Kidney (tissue), 14 donors: Measurements from ENCODE around the gene TINAGL1. TPM values are rescaled to one million over a fixed set of nuclear protein-coding genes. Genes with fewer than 3 reads are reported as not detected.
A peak's percentile ranks its signal among the peaks of the same experiment; 100 is the strongest.

Experiments
- DNase-seq, 5 donors: peaks; one replicate each; pipeline ENCODE4 v3.0.0-alpha.2; 2013 to 2020
- FAIRE-seq: peaks from 2 replicates; lab custom pipeline; 2012; peaks lifted over from hg19 to GRCh38; lab: Jason Lieb, UNC
- H3K27ac ChIP-seq, 2 donors: one replicate each; pipeline ENCODE4 v1.7.0; 2013; ENCODE audit warnings: low read depth in 2 of 2, low read length in 2 of 2, inconsistent platforms in 1 of 2
- H3K27me3 ChIP-seq: one replicate; pipeline ENCODE4 v1.7.1; 2013; ENCODE audit warnings: low read length, inconsistent platforms; ENCODE audit not compliant: control insufficient read depth, insufficient read depth
- H3K36me3 ChIP-seq, 3 donors: one replicate each; pipeline versions ENCODE4 v1.7.0 to v1.7.1; 2013; ENCODE audit warnings: low read length in 3 of 3, control low read depth in 1 of 3, inconsistent platforms in 1 of 3; ENCODE audit not compliant: insufficient read depth in 3 of 3, control insufficient read depth in 2 of 3
- H3K4me1 ChIP-seq, 3 donors: one replicate each; pipeline versions ENCODE4 v1.7.0 to v1.7.1; 2013; ENCODE audit warnings: low read length in 3 of 3, inconsistent platforms in 1 of 3, low read depth in 1 of 3; ENCODE audit not compliant: control insufficient read depth in 2 of 3, insufficient read depth in 2 of 3
- H3K4me3 ChIP-seq, 3 donors: one replicate each; pipeline versions ENCODE4 v1.7.0 to v1.8.1; 2013; ENCODE audit warnings: low read length in 3 of 3, control low read depth in 1 of 3, inconsistent platforms in 1 of 3
- H3K9ac ChIP-seq, 3 donors: one replicate each; pipeline versions ENCODE4 v1.7.0 to v1.7.1; 2013; ENCODE audit warnings: low read length in 3 of 3, control low read depth in 1 of 3, inconsistent platforms in 1 of 3
- H3K9me3 ChIP-seq, 3 donors: one replicate each; pipeline versions ENCODE4 v1.7.0 to v1.7.1; 2013; ENCODE audit warnings: low read length in 3 of 3, control low read depth in 1 of 3, inconsistent platforms in 1 of 3; ENCODE audit not compliant: control insufficient read depth in 2 of 3, insufficient read depth in 1 of 3
- intact Hi-C: fragments of 100-400 bp; cut with DNase I; formaldehyde crosslinking; loops from one replicate; pipeline ENCODE4 v1.11.1; 2022
- polyA plus RNA-seq: library from polyadenylated mRNA; stranded (reverse); fragments of 350-450 nt; fragmentation: Illumina TruSeq; extraction: RNeasy Lipid Tissue Mini Kit (QIAGEN cat#74804); gene quantifications from one replicate; pipeline ENCODE4 v1.2.3, GENCODE V29; 2014; ENCODE audit warnings: low read depth, low replicate concordance; ENCODE audit not compliant: insufficient read depth
- total RNA-seq: library from RNA; stranded (reverse); fragmentation: NEBNext Ultra II Directional; extraction: Animal tissue kit (Norgen Biotek cat#: 25700); gene quantifications from one replicate; pipeline ENCODE4 v1.2.1, GENCODE V29; 2021
- TF ChIP-seq, protein P1 (sequence below): IDR thresholded peaks from 3 replicates; pipeline ENCODE4 v1.5.1; 2012; ENCODE audit warnings: mild to moderate bottlenecking, moderate library complexity, borderline replicate concordance; ENCODE audit not compliant: insufficient read depth; ENCODE audit errors: extremely low read depth
- donor health status: control.
- donor health status: control.
- donor health status: control.
- donor health status: control.
- donor health status: control.
- donor health status: DM: yes; HTN: yes; CAD: no.
- donor health status: Normal renal cell carcinoma (clear cell type).

The TINAGL1 gene
- total and polyA plus RNA-seq, 2 donors from 2014 or later = 171 to 246 TPM

DNA sequence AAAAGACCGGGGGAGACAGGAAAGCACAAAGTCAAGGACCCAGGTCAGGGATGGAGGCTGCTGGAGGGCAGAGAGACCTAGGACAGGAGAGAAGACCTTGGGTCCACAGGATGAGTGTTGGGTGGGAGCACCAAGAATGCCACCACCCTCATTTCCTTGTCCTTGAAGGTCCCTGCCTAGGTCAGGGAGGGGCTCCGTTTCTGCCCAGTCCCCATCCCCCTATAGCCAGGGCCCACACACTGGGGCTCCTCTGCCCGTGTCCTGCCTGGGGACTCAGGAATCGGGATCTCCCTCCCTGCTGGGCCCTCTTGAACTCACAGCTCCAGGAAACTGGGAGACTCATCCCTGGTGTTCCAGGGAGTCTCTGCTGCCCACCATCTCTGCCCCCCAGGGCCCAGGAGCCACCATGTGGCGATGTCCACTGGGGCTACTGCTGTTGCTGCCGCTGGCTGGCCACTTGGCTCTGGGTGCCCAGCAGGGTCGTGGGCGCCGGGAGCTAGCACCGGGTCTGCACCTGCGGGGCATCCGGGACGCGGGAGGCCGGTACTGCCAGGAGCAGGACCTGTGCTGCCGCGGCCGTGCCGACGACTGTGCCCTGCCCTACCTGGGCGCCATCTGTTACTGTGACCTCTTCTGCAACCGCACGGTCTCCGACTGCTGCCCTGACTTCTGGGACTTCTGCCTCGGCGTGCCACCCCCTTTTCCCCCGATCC lies 584 bp downstream of the TINAGL1 start:
- Histone ChIP-seq H3K27me3 (no peaks in the 10 kb centered on the region), H3K9ac (peak overlapping the region; percentile 27 to 98 (median 92)), H3K9me3 (no peaks in the 10 kb centered on the region), H3K27ac (peak overlapping the region; percentile 92 to 97), H3K36me3 (no peaks in the 10 kb centered on the region), H3K4me1 (peaks cover 3 to 49% (median 45%) of the 10 kb centered on the region in 3 donors), H3K4me3 (peak overlapping the region; percentile 67 to 97 (median 89))
- TF ChIP-seq, protein P1, sequence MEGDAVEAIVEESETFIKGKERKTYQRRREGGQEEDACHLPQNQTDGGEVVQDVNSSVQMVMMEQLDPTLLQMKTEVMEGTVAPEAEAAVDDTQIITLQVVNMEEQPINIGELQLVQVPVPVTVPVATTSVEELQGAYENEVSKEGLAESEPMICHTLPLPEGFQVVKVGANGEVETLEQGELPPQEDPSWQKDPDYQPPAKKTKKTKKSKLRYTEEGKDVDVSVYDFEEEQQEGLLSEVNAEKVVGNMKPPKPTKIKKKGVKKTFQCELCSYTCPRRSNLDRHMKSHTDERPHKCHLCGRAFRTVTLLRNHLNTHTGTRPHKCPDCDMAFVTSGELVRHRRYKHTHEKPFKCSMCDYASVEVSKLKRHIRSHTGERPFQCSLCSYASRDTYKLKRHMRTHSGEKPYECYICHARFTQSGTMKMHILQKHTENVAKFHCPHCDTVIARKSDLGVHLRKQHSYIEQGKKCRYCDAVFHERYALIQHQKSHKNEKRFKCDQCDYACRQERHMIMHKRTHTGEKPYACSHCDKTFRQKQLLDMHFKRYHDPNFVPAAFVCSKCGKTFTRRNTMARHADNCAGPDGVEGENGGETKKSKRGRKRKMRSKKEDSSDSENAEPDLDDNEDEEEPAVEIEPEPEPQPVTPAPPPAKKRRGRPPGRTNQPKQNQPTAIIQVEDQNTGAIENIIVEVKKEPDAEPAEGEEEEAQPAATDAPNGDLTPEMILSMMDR = no peak
- no peak for FAIRE-seq
- intact Hi-C loops = no loop called here
- DNase-seq = peak in 1 of 5 donors; percentile 78

DNA sequence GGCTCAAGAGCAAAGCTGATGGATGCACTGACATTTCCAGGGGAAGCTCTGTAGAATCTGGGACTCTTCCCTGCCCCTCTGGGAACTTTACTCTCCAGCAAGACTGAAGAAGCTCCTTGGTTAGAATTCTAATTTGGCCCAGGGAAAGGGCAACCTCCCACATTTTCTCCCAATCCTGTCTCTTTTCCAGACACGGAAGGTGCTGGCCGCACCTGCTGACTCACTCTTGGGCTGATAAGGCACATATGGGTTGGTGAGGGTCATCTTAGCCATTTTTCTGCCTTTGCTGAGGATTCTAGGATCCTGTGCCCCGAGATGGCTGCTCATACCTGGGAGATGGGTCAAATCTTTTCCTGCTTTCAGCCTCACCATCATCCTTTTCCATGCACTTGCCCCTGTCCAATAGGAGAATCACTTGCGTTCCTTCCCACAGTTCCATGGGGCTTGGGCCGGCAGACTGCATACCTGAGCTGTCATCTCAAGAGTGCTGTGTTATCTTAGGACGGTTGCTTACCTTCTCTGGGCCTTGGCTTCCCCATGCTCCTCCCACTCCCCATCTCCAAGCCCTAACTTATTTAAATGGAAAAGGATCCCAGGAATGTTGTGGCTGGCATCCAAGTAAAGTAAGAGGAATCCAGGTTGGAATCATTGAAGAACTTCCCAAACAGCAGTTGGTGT lies 1.3 kb downstream of the TINAGL1 start:
- TF ChIP-seq, protein P1 = no peak
- H3K27me3 ChIP-seq = no peaks in the 10 kb centered on the region
- FAIRE-seq = no peak
- peak overlapping the region; percentile 39 to 97 (median 89) for H3K4me3 ChIP-seq
- H3K4me1 ChIP-seq = peaks cover 3 to 54% (median 52%) of the 10 kb centered on the region in 3 donors
- no peaks in the 10 kb centered on the region for H3K36me3 ChIP-seq
- H3K27ac ChIP-seq = peak overlapping the region; percentile 92 to 97
- intact Hi-C loops = no loop called here
- DNase-seq = peak in 3 of 5 donors; percentile 23 to 49 (median 39)
- peak overlapping the region; percentile 15 to 98 (median 92) for H3K9ac ChIP-seq
- no peaks in the 10 kb centered on the region for H3K9me3 ChIP-seq

DNA sequence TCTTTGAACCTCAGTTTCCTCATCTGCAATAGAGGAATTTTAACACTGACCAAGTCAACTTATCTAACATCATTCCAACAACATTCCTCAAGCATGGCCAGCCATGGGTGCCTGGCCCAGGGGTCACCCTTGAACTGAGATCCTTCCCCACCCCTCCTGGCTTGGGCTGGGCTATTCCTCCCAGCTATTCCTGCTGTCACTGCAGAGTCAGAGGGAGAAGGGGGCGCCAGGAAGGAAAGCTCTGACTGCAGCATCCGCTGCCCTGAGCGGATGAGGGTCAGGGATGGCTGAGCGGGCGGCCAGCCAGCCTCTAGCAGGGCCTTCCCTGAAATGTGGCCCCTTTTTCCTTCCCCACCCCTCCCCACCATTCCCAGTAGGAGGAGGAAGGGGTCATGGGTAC lies 3.1 kb downstream of the TINAGL1 start:
- Histone ChIP-seq H3K27me3 (no peaks in the 10 kb centered on the region), H3K36me3 (peaks cover 0 to 12% (median 4%) of the 10 kb centered on the region in 3 donors), H3K4me3 (peak overlapping the region in 2 of 3 donors; percentile 66 to 68), H3K9me3 (no peaks in the 10 kb centered on the region), H3K9ac (peak overlapping the region in 1 of 3 donors; percentile 30), H3K4me1 (peaks cover 5 to 58% (median 56%) of the 10 kb centered on the region in 3 donors), H3K27ac (peak overlapping the region; percentile 82 to 92)
- TF ChIP-seq, protein P1 = no peak
- FAIRE-seq (no peak), DNase-seq (peak in 4 of 5 donors; percentile 67 to 85 (median 80))
- intact Hi-C loops = no loop called here
